ENCODE measurements around the gene HBE1. TPM values are rescaled to one million over a fixed set of nuclear protein-coding genes. Genes with fewer than 3 reads are reported as not detected.
A peak's percentile ranks its signal among the peaks of the same experiment; 100 is the strongest.
"Not testable (repeated sequence)": the region's sequence is repeated elsewhere in the genome, so short reads cannot be mapped to it uniquely, and the experiment has no call there.

The HBE1 gene
- total RNA-seq, 2 donors from 2014 or later: not detected

DNA sequence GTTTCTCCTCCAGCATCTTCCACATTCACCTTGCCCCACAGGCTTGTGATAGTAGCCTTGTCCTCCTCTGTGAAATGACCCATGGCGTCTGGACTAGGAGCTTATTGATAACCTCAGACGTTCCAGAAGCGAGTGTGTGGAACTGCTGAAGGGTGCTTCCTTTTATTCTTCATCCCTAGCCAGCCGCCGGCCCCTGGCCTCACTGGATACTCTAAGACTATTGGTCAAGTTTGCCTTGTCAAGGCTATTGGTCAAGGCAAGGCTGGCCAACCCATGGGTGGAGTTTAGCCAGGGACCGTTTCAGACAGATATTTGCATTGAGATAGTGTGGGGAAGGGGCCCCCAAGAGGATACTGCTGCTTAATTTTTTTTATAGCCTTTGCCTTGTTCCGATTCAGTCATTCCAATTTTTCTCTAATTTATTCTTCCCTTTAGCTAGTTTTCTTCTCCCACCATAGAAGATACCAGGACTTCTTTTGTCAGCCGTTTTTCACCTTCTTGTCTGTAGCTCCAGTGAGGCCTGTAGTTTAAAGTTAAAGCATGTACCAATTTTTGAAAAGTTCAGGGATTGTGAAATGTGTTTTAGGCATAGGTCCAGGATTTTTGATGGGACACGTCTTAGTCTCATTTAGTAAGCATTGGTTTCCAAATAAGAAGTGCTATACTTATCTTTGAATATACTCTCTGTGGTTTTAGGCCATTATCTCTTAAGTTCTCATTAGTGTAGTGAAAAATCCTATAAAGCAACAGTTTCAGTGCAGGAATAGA lies 14.9 kb downstream of the HBE1 start, which contains the start of gene HBG2:
Gene HBG2, minus strand, starts transcription at position 136 of the 768 bp plus-strand sequence. Its CDS starts 53 bp downstream, at position 83.
- H3K4me1 Mint-ChIP-seq (ENCODE audit: low read depth in 2 of 2); H3K27me3 Mint-ChIP-seq: not testable (repeated sequence)

DNA sequence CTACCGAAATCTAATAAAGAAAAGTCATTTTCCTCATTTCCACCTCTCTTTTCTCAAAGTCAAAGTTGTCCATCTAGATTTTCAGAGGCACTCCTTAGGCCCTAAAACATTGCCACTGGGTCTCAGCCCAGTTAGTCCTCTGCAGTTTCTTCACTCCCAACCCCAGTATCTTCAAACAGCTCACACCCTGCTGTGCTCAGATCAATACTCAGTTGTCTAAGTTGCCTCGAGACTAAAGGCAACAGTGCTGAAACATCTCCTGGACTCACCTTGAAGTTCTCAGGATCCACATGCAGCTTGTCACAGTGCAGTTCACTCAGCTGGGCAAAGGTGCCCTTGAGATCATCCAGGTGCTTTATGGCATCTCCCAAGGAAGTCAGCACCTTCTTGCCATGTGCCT lies 15.7 kb downstream of the HBE1 start:
- H3K9me3 Mint-ChIP-seq; H3K27ac Mint-ChIP-seq; H3K36me3 Mint-ChIP-seq; DNase-seq (ENCODE audit: low spot score); H3K4me3 Mint-ChIP-seq; H3K4me1 Mint-ChIP-seq (ENCODE audit: low read depth in 2 of 2); H3K27me3 Mint-ChIP-seq: not testable (repeated sequence)
- peak in 1 of 2 donors; percentile 24 for ATAC-seq

More for the DNA sequence above, 14.9 kb downstream of the HBE1 start, which contains the start of gene HBG2:
- not testable (repeated sequence) for H3K4me3 Mint-ChIP-seq; ATAC-seq; H3K9me3 Mint-ChIP-seq; H3K27ac Mint-ChIP-seq; H3K36me3 Mint-ChIP-seq; DNase-seq (ENCODE audit: low spot score)

- not testable (repeated sequence) for H3K4me1 Mint-ChIP-seq (ENCODE audit: low read depth in 2 of 2); H3K27ac Mint-ChIP-seq; DNase-seq (ENCODE audit: low spot score); H3K4me3 Mint-ChIP-seq; H3K9me3 Mint-ChIP-seq; H3K36me3 Mint-ChIP-seq; ATAC-seq; H3K27me3 Mint-ChIP-seq
These were observed 16.3 kb downstream of the HBE1 start for GRCh38 chr11:5253440-5253839.

- no peaks in the 10 kb centered on the region for H3K9me3 Mint-ChIP-seq
- no peak overlapping the region for H3K27ac Mint-ChIP-seq
These were observed 16.9 kb downstream of the HBE1 start for GRCh38 chr11:5252919-5253265.

DNA sequence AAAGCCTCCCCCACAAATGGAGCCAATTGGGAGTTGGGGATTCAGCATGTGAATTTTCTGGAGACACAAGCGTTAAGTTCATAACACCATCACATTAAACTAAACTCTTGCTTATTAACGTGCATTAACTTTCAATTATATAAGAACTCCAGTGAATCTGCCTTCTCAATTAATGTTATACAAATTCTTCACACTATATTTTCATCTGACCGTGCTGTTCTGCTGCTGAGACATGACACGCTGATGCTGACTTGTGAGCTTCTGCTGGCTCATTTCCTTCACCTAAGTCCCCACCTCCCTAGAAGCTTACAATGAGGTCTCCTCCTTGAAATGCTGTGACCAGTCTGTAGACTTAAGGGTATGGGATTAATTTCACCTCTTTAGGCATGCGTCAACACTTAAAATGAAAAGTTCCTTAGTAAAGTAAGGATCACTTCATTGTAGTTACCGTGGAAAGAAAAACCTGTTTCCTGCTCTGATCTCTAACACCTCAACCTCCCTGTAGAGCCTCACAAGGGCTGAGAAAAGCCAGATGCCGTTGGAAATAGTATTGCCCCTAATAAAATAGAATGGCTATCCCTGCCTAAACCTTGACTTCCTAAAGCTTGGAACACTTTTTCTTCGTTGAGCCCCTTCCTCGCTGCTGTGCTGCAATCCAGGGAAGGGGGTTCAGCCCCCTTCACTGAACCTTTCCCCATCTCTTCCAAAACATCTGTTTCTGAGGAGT lies 17.4 kb downstream of the HBE1 start:
- Mint-ChIP-seq H3K36me3 (no peaks in the 10 kb centered on the region), H3K4me1 (ENCODE audit: low read depth in 2 of 2) (no peaks in the 10 kb centered on the region), H3K27ac (no peak overlapping the region), H3K4me3 (no peak overlapping the region), H3K27me3 (peaks cover 0 to 5% of the 10 kb centered on the region in 2 donors), H3K9me3 (no peaks in the 10 kb centered on the region)
- ATAC-seq: no peak
- no peak for DNase-seq (ENCODE audit: low spot score)

More at GRCh38 chr11:5252919-5253265, 16.9 kb downstream of the HBE1 start:
- no peaks in the 10 kb centered on the region for H3K4me1 Mint-ChIP-seq (ENCODE audit: low read depth in 2 of 2)
- no peaks in the 10 kb centered on the region for H3K27me3 Mint-ChIP-seq
- DNase-seq (ENCODE audit: low spot score) (no peak), ATAC-seq (no peak)
- H3K4me3 Mint-ChIP-seq: no peak overlapping the region
- H3K36me3 Mint-ChIP-seq: no peaks in the 10 kb centered on the region

DNA sequence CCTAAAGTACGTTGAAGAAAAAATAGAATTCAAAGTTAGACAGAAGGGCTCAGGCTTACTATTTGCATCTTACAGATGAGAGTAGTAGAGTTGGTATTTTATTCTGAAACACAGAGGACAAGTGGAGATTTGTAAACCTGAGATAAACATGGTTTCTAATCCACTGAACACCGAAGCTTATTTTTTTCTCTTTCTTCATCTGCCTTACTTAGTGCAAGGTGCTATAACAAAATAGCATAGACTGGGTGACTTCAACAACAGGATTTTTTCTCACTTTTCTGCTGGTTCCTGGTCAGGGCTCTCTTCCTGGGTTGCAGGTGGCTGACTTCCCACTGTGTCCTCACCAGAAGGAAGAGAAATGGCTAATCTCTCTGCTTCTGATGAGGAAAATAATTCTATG lies 18.0 kb downstream of the HBE1 start:
- no peaks in the 10 kb centered on the region for H3K36me3 Mint-ChIP-seq
- no peak for DNase-seq (ENCODE audit: low spot score)
- no peak overlapping the region for H3K4me3 Mint-ChIP-seq
- H3K4me1 Mint-ChIP-seq (ENCODE audit: low read depth in 2 of 2): no peaks in the 10 kb centered on the region
- no peak overlapping the region for H3K27ac Mint-ChIP-seq
- peaks cover 0 to 7% of the 10 kb centered on the region in 2 donors for H3K27me3 Mint-ChIP-seq
- H3K9me3 Mint-ChIP-seq: no peaks in the 10 kb centered on the region
- no peak for ATAC-seq

- no peak for DNase-seq (ENCODE audit: low spot score)
- Mint-ChIP-seq H3K9me3 (no peaks in the 10 kb centered on the region), H3K4me3 (no peak overlapping the region), H3K4me1 (ENCODE audit: low read depth in 2 of 2) (no peaks in the 10 kb centered on the region), H3K27me3 (peaks cover 0 to 7% of the 10 kb centered on the region in 2 donors), H3K36me3 (no peaks in the 10 kb centered on the region), H3K27ac (no peak overlapping the region)
- ATAC-seq: no peak
These were observed 19.1 kb downstream of the HBE1 start for GRCh38 chr11:5250543-5251204.

DNA sequence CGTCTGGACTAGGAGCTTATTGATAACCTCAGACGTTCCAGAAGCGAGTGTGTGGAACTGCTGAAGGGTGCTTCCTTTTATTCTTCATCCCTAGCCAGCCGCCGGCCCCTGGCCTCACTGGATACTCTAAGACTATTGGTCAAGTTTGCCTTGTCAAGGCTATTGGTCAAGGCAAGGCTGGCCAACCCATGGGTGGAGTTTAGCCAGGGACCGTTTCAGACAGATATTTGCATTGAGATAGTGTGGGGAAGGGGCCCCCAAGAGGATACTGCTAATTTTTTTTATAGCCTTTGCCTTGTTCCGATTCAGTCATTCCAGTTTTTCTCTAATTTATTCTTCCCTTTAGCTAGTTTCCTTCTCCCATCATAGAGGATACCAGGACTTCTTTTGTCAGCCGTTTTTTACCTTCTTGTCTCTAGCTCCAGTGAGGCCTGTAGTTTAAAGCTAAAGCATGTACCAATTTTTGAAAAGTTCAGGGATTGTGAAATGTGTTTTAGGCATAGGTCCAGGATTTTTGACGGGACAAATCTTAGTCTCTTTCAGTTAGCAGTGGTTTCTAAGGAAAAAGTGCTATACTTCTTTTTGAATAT lies 19.8 kb downstream of the HBE1 start, which contains the start of gene HBG1:
Gene HBG1, minus strand, starts transcription at position 51 of the 590 bp plus-strand sequence. CDS start 53 bp downstream, outside the sequence.
- H3K4me1 Mint-ChIP-seq (ENCODE audit: low read depth in 2 of 2); DNase-seq (ENCODE audit: low spot score); H3K9me3 Mint-ChIP-seq; H3K36me3 Mint-ChIP-seq; H3K27ac Mint-ChIP-seq; H3K27me3 Mint-ChIP-seq; ATAC-seq; H3K4me3 Mint-ChIP-seq: not testable (repeated sequence)

DNA sequence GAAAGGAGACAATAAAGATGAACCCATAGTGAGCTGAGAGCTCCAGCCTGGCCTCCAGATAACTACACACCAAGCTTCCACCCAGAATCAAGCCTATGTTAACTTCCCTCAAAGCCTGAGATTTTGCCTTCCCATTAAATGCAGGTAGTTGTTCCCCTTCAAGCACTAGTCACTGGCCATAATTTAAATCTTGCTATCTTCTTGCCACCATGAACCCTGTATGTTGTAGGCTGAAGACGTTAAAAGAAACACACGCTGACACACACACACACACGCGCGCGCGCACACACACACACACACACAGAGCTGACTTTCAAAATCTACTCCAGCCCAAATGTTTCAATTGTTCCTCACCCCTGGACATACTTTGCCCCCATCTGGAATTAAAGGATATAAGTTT lies 21.2 kb downstream of the HBE1 start:
- H3K9me3 Mint-ChIP-seq; H3K4me1 Mint-ChIP-seq (ENCODE audit: low read depth in 2 of 2); ATAC-seq; H3K4me3 Mint-ChIP-seq; DNase-seq (ENCODE audit: low spot score); H3K27ac Mint-ChIP-seq; H3K36me3 Mint-ChIP-seq; H3K27me3 Mint-ChIP-seq: not testable (repeated sequence)

DNA sequence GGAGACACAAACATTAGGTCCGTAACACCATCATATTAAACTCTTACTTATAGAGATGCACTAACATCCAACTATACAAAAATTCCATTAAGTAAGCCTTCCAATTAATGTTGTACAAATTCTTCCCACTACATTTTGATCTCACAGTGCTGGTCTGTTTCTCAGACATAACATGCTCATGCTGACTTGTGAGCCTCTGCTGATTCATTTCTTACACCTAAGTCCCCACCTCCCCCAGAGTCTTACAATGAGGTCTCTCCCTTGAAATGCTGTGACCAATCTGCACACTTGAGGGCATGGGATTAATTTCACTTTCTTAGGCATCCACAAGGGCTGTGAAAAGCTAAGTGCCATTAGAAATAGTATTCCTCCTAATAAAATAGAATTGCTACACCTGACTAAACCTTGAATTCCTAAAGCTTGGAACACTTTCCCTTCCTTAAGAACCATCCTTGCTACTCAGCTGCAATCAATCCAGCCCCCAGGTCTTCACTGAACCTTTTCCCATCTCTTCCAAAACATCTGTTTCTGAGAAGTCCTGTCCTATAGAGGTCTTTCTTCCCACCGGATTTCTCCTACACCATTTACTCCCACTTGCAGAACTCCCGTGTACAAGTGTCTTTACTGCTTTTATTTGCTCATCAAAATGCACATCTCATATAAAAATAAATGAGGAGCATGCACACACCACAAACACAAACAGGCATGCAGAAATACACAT lies 22.1 kb downstream of the HBE1 start:
- Mint-ChIP-seq H3K36me3 (no peaks in the 10 kb centered on the region), H3K27me3 (peaks cover 0 to 7% of the 10 kb centered on the region in 2 donors), H3K27ac (no peak overlapping the region), H3K9me3 (no peaks in the 10 kb centered on the region), H3K4me1 (ENCODE audit: low read depth in 2 of 2) (no peaks in the 10 kb centered on the region), H3K4me3 (no peak overlapping the region)
- ATAC-seq: no peak
- DNase-seq (ENCODE audit: low spot score): no peak

GRCh38 chr11:5246772-5247471 lies 22.8 kb downstream of the HBE1 start:
- Mint-ChIP-seq H3K4me1 (ENCODE audit: low read depth in 2 of 2) (no peaks in the 10 kb centered on the region), H3K36me3 (no peaks in the 10 kb centered on the region), H3K4me3 (no peak overlapping the region), H3K9me3 (no peaks in the 10 kb centered on the region), H3K27me3 (peaks cover 0 to 12% of the 10 kb centered on the region in 2 donors), H3K27ac (no peak overlapping the region)
- DNase-seq (ENCODE audit: low spot score) (no peak), ATAC-seq (no peak)

- Mint-ChIP-seq H3K4me1 (ENCODE audit: low read depth in 2 of 2) (no peaks in the 10 kb centered on the region), H3K9me3 (no peaks in the 10 kb centered on the region), H3K27ac (no peak overlapping the region), H3K27me3 (peaks cover 0 to 18% of the 10 kb centered on the region in 2 donors), H3K4me3 (no peak overlapping the region), H3K36me3 (no peaks in the 10 kb centered on the region)
- DNase-seq (ENCODE audit: low spot score): no peak
- ATAC-seq: no peak
These were observed 24.6 kb downstream of the HBE1 start for GRCh38 chr11:5245155-5245554.

DNA sequence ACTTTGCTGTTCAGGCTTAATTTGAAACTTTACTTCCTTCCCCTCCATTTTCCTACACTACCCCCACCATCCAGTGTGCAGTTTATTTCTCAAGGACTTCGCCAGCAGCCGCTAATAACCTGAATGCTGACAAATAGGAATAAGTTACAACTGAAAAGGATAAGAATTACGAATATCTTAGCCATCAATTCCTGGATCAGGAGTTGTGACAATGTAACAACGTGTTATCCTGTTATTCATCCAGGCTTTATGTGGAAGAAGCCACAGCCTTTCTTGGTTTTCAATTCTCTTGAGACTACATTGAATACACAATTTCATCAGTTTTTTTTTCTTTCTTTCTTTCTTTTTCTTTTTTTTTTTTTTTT lies 25.9 kb downstream of the HBE1 start:
- Mint-ChIP-seq H3K27me3 (peaks cover 0 to 23% of the 10 kb centered on the region in 2 donors), H3K4me3 (no peak overlapping the region), H3K27ac (no peak overlapping the region), H3K4me1 (ENCODE audit: low read depth in 2 of 2) (no peaks in the 10 kb centered on the region), H3K36me3 (no peaks in the 10 kb centered on the region), H3K9me3 (no peaks in the 10 kb centered on the region)
- DNase-seq (ENCODE audit: low spot score) (no peak), ATAC-seq (no peak)
